ENCODE measurements around the gene DYNC1I1. TPM values are rescaled to one million over a fixed set of nuclear protein-coding genes. Genes with fewer than 3 reads are reported as not detected.

DYNC1I1 gene
- total RNA-seq, 1 experiment from 2014 or later = 3.2 TPM

DNA sequence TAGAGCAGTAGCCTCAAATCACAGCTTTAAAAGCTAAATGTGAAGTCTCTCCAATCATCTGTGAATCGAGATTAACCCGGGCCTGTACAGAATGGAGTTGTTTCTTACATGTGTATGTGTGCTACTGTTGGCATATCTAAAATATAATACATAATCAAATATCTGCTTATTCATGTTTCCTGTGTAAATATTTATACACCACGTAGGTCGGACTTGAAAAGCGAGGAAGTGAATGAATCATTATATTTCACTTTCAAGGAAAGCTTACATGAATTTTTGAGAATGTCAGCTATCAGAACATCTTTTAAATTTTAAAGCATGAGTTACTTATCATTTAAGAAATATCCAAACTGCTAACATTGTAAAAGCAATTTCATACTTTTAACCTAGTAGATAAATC lies 316.2 kb downstream of the DYNC1I1 start:
- H3K79me1 ChIP-seq (ENCODE audit: insufficient read depth, low read depth, low read length, poor library complexity, severe bottlenecking) = no peaks in the 10 kb centered on the region
- H4K5ac ChIP-seq (ENCODE audit: insufficient read length, low read depth, low read length) = no peak overlapping the region
- H3K23me2 ChIP-seq (ENCODE audit: insufficient read length, low read depth, low read length, poor library complexity, severe bottlenecking) = no peaks in the 10 kb centered on the region
- TF ChIP-seq, protein P1, sequence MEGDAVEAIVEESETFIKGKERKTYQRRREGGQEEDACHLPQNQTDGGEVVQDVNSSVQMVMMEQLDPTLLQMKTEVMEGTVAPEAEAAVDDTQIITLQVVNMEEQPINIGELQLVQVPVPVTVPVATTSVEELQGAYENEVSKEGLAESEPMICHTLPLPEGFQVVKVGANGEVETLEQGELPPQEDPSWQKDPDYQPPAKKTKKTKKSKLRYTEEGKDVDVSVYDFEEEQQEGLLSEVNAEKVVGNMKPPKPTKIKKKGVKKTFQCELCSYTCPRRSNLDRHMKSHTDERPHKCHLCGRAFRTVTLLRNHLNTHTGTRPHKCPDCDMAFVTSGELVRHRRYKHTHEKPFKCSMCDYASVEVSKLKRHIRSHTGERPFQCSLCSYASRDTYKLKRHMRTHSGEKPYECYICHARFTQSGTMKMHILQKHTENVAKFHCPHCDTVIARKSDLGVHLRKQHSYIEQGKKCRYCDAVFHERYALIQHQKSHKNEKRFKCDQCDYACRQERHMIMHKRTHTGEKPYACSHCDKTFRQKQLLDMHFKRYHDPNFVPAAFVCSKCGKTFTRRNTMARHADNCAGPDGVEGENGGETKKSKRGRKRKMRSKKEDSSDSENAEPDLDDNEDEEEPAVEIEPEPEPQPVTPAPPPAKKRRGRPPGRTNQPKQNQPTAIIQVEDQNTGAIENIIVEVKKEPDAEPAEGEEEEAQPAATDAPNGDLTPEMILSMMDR (conservative IDR thresholded peaks at IDR 0.05) = no peak
- H3K23ac ChIP-seq (ENCODE audit: insufficient read length, low read depth, low read length) = no peak overlapping the region
- no peak overlapping the region for H2BK5ac ChIP-seq (ENCODE audit: insufficient read length, low read length)
- H2BK20ac ChIP-seq (ENCODE audit: low read depth, low read length, poor library complexity, severe bottlenecking) = no peak overlapping the region
- no peak overlapping the region for H3K56ac ChIP-seq (ENCODE audit: insufficient read length, low read depth, low read length)
- H3K27ac Mint-ChIP-seq = no peak overlapping the region
- H3K4me3 Mint-ChIP-seq = no peak overlapping the region
- H3K9me3 Mint-ChIP-seq = no peaks in the 10 kb centered on the region
- no peak overlapping the region for H3K18ac ChIP-seq (ENCODE audit: insufficient read length, low read depth, low read length)
- H3K79me2 ChIP-seq (ENCODE audit: insufficient read depth, low read length) = no peaks in the 10 kb centered on the region
- no peak overlapping the region for H4K91ac ChIP-seq (ENCODE audit: insufficient read length, low read depth, low read length)
- no peak overlapping the region for H2BK12ac ChIP-seq (ENCODE audit: insufficient read length, low read depth, low read length)
- H3T11ph ChIP-seq (ENCODE audit: low read length) = no peak overlapping the region
- no peak overlapping the region for H2AK5ac ChIP-seq (ENCODE audit: insufficient read length, low read length)
- H3K4me1 Mint-ChIP-seq = peaks cover 0 to 2% of the 10 kb centered on the region in 2 experiments; a peak in 1 of 4 replicates
- H3K27ac ChIP-seq (ENCODE audit: insufficient read length, low read depth, low read length) = no peak overlapping the region
- peaks cover 2% of the 10 kb centered on the region; the same call in 1 of the 2 replicates for H3K27me3 Mint-ChIP-seq (ENCODE audit: low read depth)
- H3K4me1 ChIP-seq (ENCODE audit: insufficient read depth, low read length) = no peaks in the 10 kb centered on the region
- H2BK120ac ChIP-seq (ENCODE audit: low read depth, low read length, poor library complexity, severe bottlenecking) = no peak overlapping the region
- H3K36me3 Mint-ChIP-seq (ENCODE audit: insufficient read depth in 1 of 3, low read depth in 3 of 3) = no peaks in the 10 kb centered on the region
- H4K8ac ChIP-seq (replicated peaks; ENCODE audit: insufficient read length, low read depth, low read length) = no peak overlapping the region
- H4K20me1 ChIP-seq (ENCODE audit: control insufficient read depth, insufficient read depth, insufficient read length) = no peaks in the 10 kb centered on the region
- no peak overlapping the region for H3K4me2 ChIP-seq (ENCODE audit: insufficient read depth, insufficient read length, low read length)
- no peak overlapping the region for H3K4ac ChIP-seq (ENCODE audit: low read depth, low read length)
- H3K9ac ChIP-seq (ENCODE audit: extremely low read depth, insufficient read length, low read length) = no peak overlapping the region
- no CpG with 5 or more reads among the region's 5 CpGs for WGBS (ENCODE audit: extremely low coverage, insufficient read length, low lambda C conversion rate)
- no peak overlapping the region for H3K14ac ChIP-seq (ENCODE audit: insufficient read depth, low read length)
- H2AFZ ChIP-seq (ENCODE audit: low read length) = no peak overlapping the region
- no peaks in the 10 kb centered on the region for H3K9me3 ChIP-seq (ENCODE audit: control insufficient read depth, low read depth, low read length)
- no peak overlapping the region for H2BK15ac ChIP-seq (ENCODE audit: low read depth, low read length)
- DNase-seq = no peak
- H3K27me3 ChIP-seq (ENCODE audit: insufficient read depth, low read length) = no peaks in the 10 kb centered on the region
